Brain microvascular endothelial cell (primary cell): ENCODE data around the gene ZSWIM8.

Experiments used
- DNase-seq: peaks from one replicate; pipeline ENCODE4 v3.0.0-alpha.2; 2020
- H3K27ac ChIP-seq: fragments of 250-450 bp; sonication (Bioruptor Pico); 2 replicates; pipeline ENCODE4 v1.5.1; 2020; ENCODE audit warnings: mild to moderate bottlenecking, moderate library complexity
- H3K27me3 ChIP-seq: fragments of 250-450 bp; sonication (Bioruptor Pico); replicated peaks from 2 replicates; pipeline ENCODE4 v1.5.1; 2020; ENCODE audit warnings: mild to moderate bottlenecking
- H3K36me3 ChIP-seq: fragments of 250-450 bp; sonication (Bioruptor Pico); replicated peaks from 2 replicates; pipeline ENCODE4 v1.5.1; 2020; ENCODE audit warnings: mild to moderate bottlenecking
- H3K4me3 ChIP-seq: 2 replicates; pipeline ENCODE4 v1.5.1; 2011; ENCODE audit warnings: low read depth, mild to moderate bottlenecking, control low read depth, low read length, moderate library complexity
- CTCF ChIP-seq: IDR thresholded peaks from 2 replicates; pipeline ENCODE4 v1.5.1; 2011; ENCODE audit warnings: low read depth, mild to moderate bottlenecking, moderate library complexity, low read length, control low read depth, inconsistent platforms; ENCODE audit errors: missing control alignments
- in situ Hi-C: cut with HindIII; loops from 2 replicates; pipeline ENCODE4 v1.10.0; 2017; ENCODE audit warnings: low sequenced_read_pairs, low pct_ligation_motif_present

ZSWIM8 gene

GRCh38 chr10:73817826-73818225 is 32.4 kb downstream of the ZSWIM8 start:
- Histone ChIP-seq H3K36me3 (no peaks in the 10 kb centered on the region), H3K27me3 (no peaks in the 10 kb centered on the region), H3K27ac (no peak overlapping the region), H3K4me3 (no peak overlapping the region)
- DNase-seq: no peak
- in situ Hi-C loops: no loop called here
- no peak for TF ChIP-seq CTCF

GRCh38 chr10:73818402-73818801 is 33.0 kb downstream of the ZSWIM8 start:
- TF ChIP-seq CTCF: no peak

GRCh38 chr10:73819081-73819480 is 33.7 kb downstream of the ZSWIM8 start:
- H3K4me3 ChIP-seq: no peak overlapping the region
- no peaks in the 10 kb centered on the region for H3K36me3 ChIP-seq
- H3K27me3 ChIP-seq: no peaks in the 10 kb centered on the region
- no peak for TF ChIP-seq CTCF
- in situ Hi-C loops: no loop called here
- no peak for DNase-seq
- no peak overlapping the region for H3K27ac ChIP-seq

More at GRCh38 chr10:73818402-73818801, 33.0 kb downstream of the ZSWIM8 start:
- H3K27me3 ChIP-seq: no peaks in the 10 kb centered on the region
- no peak overlapping the region for H3K27ac ChIP-seq
- no peaks in the 10 kb centered on the region for H3K36me3 ChIP-seq
- in situ Hi-C loops: no loop called here
- DNase-seq: no peak
- H3K4me3 ChIP-seq: no peak overlapping the region

GRCh38 chr10:73819513-73820093 is 34.2 kb downstream of the ZSWIM8 start:
- H3K36me3 ChIP-seq: no peaks in the 10 kb centered on the region
- TF ChIP-seq CTCF: peak; percentile 36
- no peak overlapping the region for H3K4me3 ChIP-seq
- in situ Hi-C loops: no loop called here
- no peaks in the 10 kb centered on the region for H3K27me3 ChIP-seq
- no peak overlapping the region for H3K27ac ChIP-seq
- peak; percentile 7 for DNase-seq

- TF ChIP-seq CTCF: no peak
- no peaks in the 10 kb centered on the region for H3K36me3 ChIP-seq
- in situ Hi-C loops: no loop called here
- no peaks in the 10 kb centered on the region for H3K27me3 ChIP-seq
- H3K4me3 ChIP-seq: no peak overlapping the region
- no peak overlapping the region for H3K27ac ChIP-seq
- no peak for DNase-seq
Measured at GRCh38 chr10:73823391-73823790, 38.0 kb downstream of the ZSWIM8 start.

GRCh38 chr10:73824146-73824725 is 38.8 kb downstream of the ZSWIM8 start:
- H3K4me3 ChIP-seq: no peak overlapping the region
- no peak for TF ChIP-seq CTCF
- in situ Hi-C loops: no loop called here
- no peak overlapping the region for H3K27ac ChIP-seq
- no peak for DNase-seq
- no peaks in the 10 kb centered on the region for H3K36me3 ChIP-seq
- H3K27me3 ChIP-seq: no peaks in the 10 kb centered on the region
